Mucosa of descending colon (tissue), 3 donors: ENCODE data around the gene TUBD1. TPM values are rescaled to one million over a fixed set of nuclear protein-coding genes. Genes with fewer than 3 reads are reported as not detected.

Experiments used
- ATAC-seq: fragments of 200-7000 bp; cut with Tn5 transposase; one replicate; pipeline ENCODE4 v1.9.1; 2020; ENCODE audit warnings: mild to moderate bottlenecking, moderate library complexity
- DNase-seq, 3 donors: peaks; one replicate each; pipeline ENCODE4 v3.0.0-alpha.2; 2020
- H3K36me3 ChIP-seq: fragments of 200-600 bp; one replicate; pipeline ENCODE4 v1.8.0; 2021; ENCODE audit warnings: low read depth, mild to moderate bottlenecking
- H3K4me1 ChIP-seq: fragments of 200-600 bp; one replicate; pipeline ENCODE4 v1.8.0; 2021; ENCODE audit warnings: low read depth, mild to moderate bottlenecking
- H3K4me3 ChIP-seq: fragments of 200-600 bp; one replicate; pipeline ENCODE4 v1.8.0; 2021; ENCODE audit warnings: mild to moderate bottlenecking
- H3K9me3 ChIP-seq: fragments of 200-600 bp; one replicate; pipeline ENCODE4 v1.8.0; 2021; ENCODE audit warnings: mild to moderate bottlenecking
- CTCF ChIP-seq: fragments of 200-600 bp; IDR thresholded peaks from one replicate; pipeline ENCODE4 v1.8.0; 2022; ENCODE audit warnings: antibody characterized with exemption, mild to moderate bottlenecking
- intact Hi-C, 2 donors: fragments of 100-400 bp; cut with DNase I in 1 of 2; cut with micrococcal nuclease in 1 of 2; formaldehyde crosslinking; loops; one replicate each; pipeline versions ENCODE4 v1.11.0 to v1.11.1; 2022; cut with DNase I, micrococcal nuclease
- microRNA-seq: library from miRNA; unstranded; fragments of <30 nt; microRNA quantifications from one replicate; pipeline ENCODE4, GENCODE V29; 2019
- total RNA-seq, 3 donors: library from RNA; stranded (reverse); fragmentation: NEBNext Ultra II Directional in 2 of 3; extraction: Animal tissue kit (Norgen Biotek cat#: 25700) in 2 of 3; gene quantifications; one replicate each; pipeline versions ENCODE4 v1.2.1 to v1.2.4, GENCODE V29; 2021 to 2023
- donor health status: DM: no; HTN: no; CAD: no; lungs with moderate emphysema.
- donor health status: DM: no; HTN: no; CAD: no.
- donor health status: DM: no; HTN: yes; CAD: no.

The TUBD1 gene
- total RNA-seq, 3 donors from 2014 or later = 6.1 to 11.4 (median 6.2) TPM

- DNase-seq = no peak
- no peak for ATAC-seq
- no peaks in the 10 kb centered on the region for H3K4me1 ChIP-seq
- no peaks in the 10 kb centered on the region for H3K9me3 ChIP-seq
- H3K36me3 ChIP-seq = no peaks in the 10 kb centered on the region
- no peak overlapping the region for H3K4me3 ChIP-seq
- intact Hi-C loops = no loop called here
- no peak for TF ChIP-seq CTCF
These were observed 78.1 kb downstream of the TUBD1 start for GRCh38 chr17:59814685-59815084.

DNA sequence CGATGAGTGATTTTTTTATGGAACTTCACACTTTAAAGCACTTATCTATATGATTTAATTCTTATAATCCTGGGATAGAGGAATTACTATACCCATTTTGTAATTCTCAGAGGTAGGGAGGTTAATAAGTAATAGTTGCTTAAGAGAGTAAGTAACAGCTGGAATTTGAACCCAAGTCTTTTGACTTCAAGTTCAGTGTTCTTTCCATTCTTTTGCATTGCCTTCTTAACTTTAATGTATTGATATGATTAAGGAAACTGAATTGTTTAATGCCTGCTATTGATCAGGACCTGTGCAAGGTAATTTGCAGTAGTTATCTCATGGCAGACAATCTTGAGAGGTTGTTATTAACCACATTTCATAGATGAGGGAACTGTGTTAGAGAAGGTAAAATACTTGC, 78.5 kb downstream of the TUBD1 start:
- DNase-seq = no peak
- ATAC-seq = no peak
- TF ChIP-seq CTCF = no peak
- Histone ChIP-seq H3K9me3 (no peaks in the 10 kb centered on the region), H3K4me1 (no peaks in the 10 kb centered on the region), H3K36me3 (no peaks in the 10 kb centered on the region), H3K4me3 (no peak overlapping the region)
- intact Hi-C loops = no loop called here

- ATAC-seq (no peak), DNase-seq (no peak)
- no peak overlapping the region for H3K4me3 ChIP-seq
These were observed 80.6 kb downstream of the TUBD1 start for GRCh38 chr17:59812139-59812538.

DNA sequence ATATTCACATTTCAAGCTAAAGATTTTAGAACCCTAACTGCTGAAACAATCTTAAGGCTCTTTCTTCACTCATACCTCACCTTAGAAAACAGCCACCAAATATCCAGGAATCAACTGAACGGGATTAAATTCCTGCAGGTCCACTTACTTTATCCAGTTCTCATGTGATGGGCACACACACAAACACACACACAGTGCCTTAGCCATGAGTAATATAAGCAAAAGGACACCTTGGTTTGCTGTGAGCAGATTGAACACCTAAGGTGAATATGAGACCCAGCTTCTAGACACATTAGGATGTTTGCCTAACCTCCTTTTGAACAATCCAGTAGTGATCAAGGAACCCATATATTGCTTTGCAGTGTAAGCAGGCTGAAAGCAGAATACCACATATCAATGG, 81.5 kb downstream of the TUBD1 start:
- no peak for TF ChIP-seq CTCF
- H3K4me3 ChIP-seq = no peak overlapping the region
- ATAC-seq (no peak), DNase-seq (no peak)
- no peaks in the 10 kb centered on the region for H3K36me3 ChIP-seq
- no peaks in the 10 kb centered on the region for H3K4me1 ChIP-seq
- no peaks in the 10 kb centered on the region for H3K9me3 ChIP-seq
- intact Hi-C loops = no loop called here

More at GRCh38 chr17:59812139-59812538, 80.6 kb downstream of the TUBD1 start:
- no peaks in the 10 kb centered on the region for H3K9me3 ChIP-seq
- intact Hi-C loops = no loop called here
- TF ChIP-seq CTCF = no peak
- H3K4me1 ChIP-seq = no peaks in the 10 kb centered on the region
- H3K36me3 ChIP-seq = no peaks in the 10 kb centered on the region

GRCh38 chr17:59810894-59811153, 81.9 kb downstream of the TUBD1 start:
- Histone ChIP-seq H3K9me3 (no peaks in the 10 kb centered on the region), H3K4me3 (no peak overlapping the region), H3K4me1 (no peaks in the 10 kb centered on the region), H3K36me3 (no peaks in the 10 kb centered on the region)
- intact Hi-C loops = no loop called here
- no peak for TF ChIP-seq CTCF
- DNase-seq (no peak), ATAC-seq (no peak)

Small RNAs within 50 kb of the gene (microRNA-seq; reads per million reads assigned to microRNA genes)
- 304,663 reads per million, percentile 100 among the genes with 10 or more reads in this experiment for gene MIR21

Other genes with a start within 250 kb of the TUBD1 start
- 10 to 100 TPM; 17.0 to 20.4 (median 20.2) TPM for gene PTRH2, start 185.5 kb downstream of the TUBD1 start, total RNA-seq
- 100 to 1,000 TPM; 257 to 361 (median 266) TPM for gene VMP1, start 185.3 kb downstream of the TUBD1 start, total RNA-seq
- gene RPS6KB1, start 178 bp upstream of the TUBD1 start, total RNA-seq = 10 to 100 TPM; 27.9 to 41.7 (median 30.6) TPM
- 10 to 100 TPM; 21.5 to 32.3 (median 21.9) TPM for gene RNFT1, start 71.8 kb upstream of the TUBD1 start, total RNA-seq
- 10 to 100 TPM in 2 of 3 donors, 1 to 10 TPM in 1; 8.7 to 23.2 (median 13.1) TPM for gene HEATR6, start 186.0 kb upstream of the TUBD1 start, total RNA-seq